NCI-H82 treated with DMSO at 0.1 percent for 48 hours (cell line): ENCODE data around the gene GSTK1.
"Not testable (repeated sequence)": the region's sequence is repeated elsewhere in the genome, so short reads cannot be mapped to it uniquely, and the experiment has no call there.

Experiments
- DNase-seq: peaks from one replicate; lab custom pipeline; 2025; ENCODE audit not compliant: unreplicated experiment; lab: John Stamatoyannopoulos, UW

GSTK1 gene

GRCh38 chr7:143263266-143264195, at the start of gene GSTK1:
Gene GSTK1 (plus strand): TSS chr7:143263441. CDS start chr7:143263514, 73 bp downstream.
- no peak for DNase-seq

DNA sequence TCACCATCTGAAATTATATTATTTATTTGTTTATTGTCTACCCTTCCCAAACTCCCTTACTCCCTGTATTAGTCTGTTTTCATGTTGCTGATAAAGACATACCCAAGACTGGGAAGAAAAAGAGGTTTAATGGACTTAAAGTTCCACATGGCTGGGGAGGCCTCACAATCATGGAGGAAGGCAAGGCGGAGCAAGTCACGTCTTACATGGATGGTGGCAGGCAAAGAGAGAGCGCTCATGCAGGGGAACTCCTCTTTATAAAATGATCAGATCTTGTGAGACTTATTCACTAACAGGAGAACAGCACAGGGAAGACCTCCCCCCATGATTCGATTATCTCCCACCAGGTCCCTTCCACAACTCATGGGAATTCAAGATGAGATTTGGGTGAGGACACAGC, 49.8 kb upstream of the GSTK1 start:
- DNase-seq = not testable (repeated sequence)

GRCh38 chr7:143214789-143215679, 48.2 kb upstream of the GSTK1 start:
- peak; percentile 87 for DNase-seq

GRCh38 chr7:143216151-143216550, 47.1 kb upstream of the GSTK1 start:
- DNase-seq = no peak

- no peak for DNase-seq
Measured at GRCh38 chr7:143216686-143217085, 46.6 kb upstream of the GSTK1 start.

GRCh38 chr7:143217806-143218205, 45.4 kb upstream of the GSTK1 start:
- no peak for DNase-seq

- DNase-seq = no peak
Measured at GRCh38 chr7:143221286-143221685, 42.0 kb upstream of the GSTK1 start.

GRCh38 chr7:143221737-143222136, 41.5 kb upstream of the GSTK1 start, which contains the start of gene TAS2R40:
Gene TAS2R40 (plus strand): TSS chr7:143222037. CDS start chr7:143222079, 42 bp downstream.
- DNase-seq = no peak

GRCh38 chr7:143222782-143223181, 40.5 kb upstream of the GSTK1 start:
- DNase-seq = no peak

- no peak for DNase-seq
Measured at GRCh38 chr7:143223784-143224183, 39.5 kb upstream of the GSTK1 start.

- no peak for DNase-seq
Measured at GRCh38 chr7:143225047-143225446, 38.2 kb upstream of the GSTK1 start.

DNA sequence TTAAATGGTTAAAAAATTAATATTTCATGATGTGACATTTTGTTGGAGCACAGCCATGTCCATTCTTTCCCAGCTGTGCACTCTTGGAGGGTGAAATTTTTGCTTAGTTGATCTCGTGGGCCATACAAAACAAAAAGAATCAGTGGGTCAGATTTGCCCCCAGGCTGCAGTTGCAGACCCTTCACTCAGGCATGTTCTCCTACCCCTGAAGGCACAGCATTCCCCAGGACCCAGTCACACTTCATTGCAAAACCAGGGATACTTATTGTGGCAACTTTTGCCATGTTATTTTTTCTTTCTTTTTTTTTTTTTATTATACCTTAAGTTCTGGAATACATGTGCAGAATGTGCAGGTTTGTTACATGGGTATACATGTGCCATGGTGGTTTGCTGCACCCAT, 35.4 kb upstream of the GSTK1 start:
- DNase-seq = no peak

GRCh38 chr7:143229054-143229790, 34.0 kb upstream of the GSTK1 start:
- DNase-seq = no peak

- DNase-seq = no peak
Measured at GRCh38 chr7:143230602-143231457, 32.4 kb upstream of the GSTK1 start.

DNA sequence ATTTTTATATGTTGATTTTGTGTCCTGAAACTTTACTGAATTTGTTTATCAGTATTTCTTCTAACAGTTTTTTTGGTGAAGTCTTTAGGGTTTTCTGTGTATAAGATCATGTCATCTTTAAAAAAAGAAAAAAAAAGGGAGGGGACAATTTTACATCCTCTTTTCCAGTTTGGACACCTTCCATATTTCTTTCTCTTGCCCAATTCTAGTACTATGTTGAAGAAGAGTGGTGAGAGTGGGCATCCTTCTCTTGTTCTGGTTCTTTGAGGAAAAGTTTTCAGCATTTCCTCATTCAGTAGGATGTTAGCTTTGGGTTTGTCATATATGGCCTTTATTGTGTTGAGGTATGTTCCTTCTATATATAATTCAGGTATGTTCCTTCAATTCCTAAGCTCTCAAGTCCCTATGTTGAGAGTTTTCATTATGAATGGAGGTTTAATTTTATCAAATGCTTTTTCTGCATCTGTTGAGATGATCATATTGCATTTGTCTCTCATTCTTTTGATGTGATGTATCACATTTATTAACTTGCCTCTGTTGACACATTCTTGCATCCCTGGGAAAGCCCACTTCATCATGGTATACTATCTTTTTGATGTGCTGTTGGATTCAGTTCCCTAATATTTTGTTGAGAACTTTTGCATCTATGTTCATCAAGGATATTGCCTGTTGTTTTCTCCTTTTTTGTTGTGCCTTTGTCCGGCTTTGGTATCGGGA, 29.3 kb upstream of the GSTK1 start:
- DNase-seq = no peak

GRCh38 chr7:143234533-143234875, 28.7 kb upstream of the GSTK1 start:
- DNase-seq = no peak

- DNase-seq = no peak
Measured at GRCh38 chr7:143235561-143235960, 27.7 kb upstream of the GSTK1 start.

DNA sequence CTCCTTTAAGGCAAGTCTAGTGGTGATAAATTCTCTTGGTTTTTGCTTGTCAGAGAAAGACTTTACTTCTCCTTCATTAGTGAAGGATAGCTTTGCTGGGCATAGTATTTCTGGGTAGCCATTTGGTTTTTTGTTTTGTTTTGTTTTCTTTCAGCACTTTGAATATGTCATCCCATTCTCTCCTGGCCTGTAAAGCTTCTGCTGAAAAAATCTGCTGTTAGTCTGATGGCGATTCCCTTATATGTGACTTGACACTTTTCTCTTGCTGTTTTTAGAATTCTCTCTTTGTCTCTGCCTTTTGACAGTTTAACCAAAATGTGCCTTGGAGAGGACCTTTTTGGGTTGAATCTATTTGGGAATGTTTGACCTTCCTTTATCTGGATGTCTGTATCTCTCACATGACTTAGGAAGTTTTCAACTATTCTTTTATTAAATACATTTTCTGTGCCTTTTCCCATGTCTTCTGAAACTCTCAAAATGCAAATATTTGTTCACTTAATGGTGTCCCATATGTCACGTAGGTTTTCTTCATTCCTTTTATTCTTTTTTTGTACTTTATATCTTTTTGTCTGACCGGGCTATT, 26.7 kb upstream of the GSTK1 start:
- no peak for DNase-seq

GRCh38 chr7:143237366-143237765, 25.9 kb upstream of the GSTK1 start:
- DNase-seq = no peak
